Kidney (tissue), 14 donors: Measurements from ENCODE around the gene SESN3. TPM values are rescaled to one million over a fixed set of nuclear protein-coding genes. Genes with fewer than 3 reads are reported as not detected.

Experiments
- DNase-seq, 5 donors: peaks; one replicate each; pipeline ENCODE4 v3.0.0-alpha.2; 2013 to 2020
- FAIRE-seq: peaks from 2 replicates; lab custom pipeline; 2012; peaks lifted over from hg19 to GRCh38; lab: Jason Lieb, UNC
- H3K27ac ChIP-seq, 2 donors: one replicate each; pipeline ENCODE4 v1.7.0; 2013; ENCODE audit warnings: low read depth in 2 of 2, low read length in 2 of 2, inconsistent platforms in 1 of 2
- H3K27me3 ChIP-seq: one replicate; pipeline ENCODE4 v1.7.1; 2013; ENCODE audit warnings: low read length, inconsistent platforms; ENCODE audit not compliant: control insufficient read depth, insufficient read depth
- H3K36me3 ChIP-seq, 3 donors: one replicate each; pipeline versions ENCODE4 v1.7.0 to v1.7.1; 2013; ENCODE audit warnings: low read length in 3 of 3, control low read depth in 1 of 3, inconsistent platforms in 1 of 3; ENCODE audit not compliant: insufficient read depth in 3 of 3, control insufficient read depth in 2 of 3
- H3K4me1 ChIP-seq, 3 donors: one replicate each; pipeline versions ENCODE4 v1.7.0 to v1.7.1; 2013; ENCODE audit warnings: low read length in 3 of 3, inconsistent platforms in 1 of 3, low read depth in 1 of 3; ENCODE audit not compliant: control insufficient read depth in 2 of 3, insufficient read depth in 2 of 3
- H3K4me3 ChIP-seq, 3 donors: one replicate each; pipeline versions ENCODE4 v1.7.0 to v1.8.1; 2013; ENCODE audit warnings: low read length in 3 of 3, control low read depth in 1 of 3, inconsistent platforms in 1 of 3
- H3K9ac ChIP-seq, 3 donors: one replicate each; pipeline versions ENCODE4 v1.7.0 to v1.7.1; 2013; ENCODE audit warnings: low read length in 3 of 3, control low read depth in 1 of 3, inconsistent platforms in 1 of 3
- H3K9me3 ChIP-seq, 3 donors: one replicate each; pipeline versions ENCODE4 v1.7.0 to v1.7.1; 2013; ENCODE audit warnings: low read length in 3 of 3, control low read depth in 1 of 3, inconsistent platforms in 1 of 3; ENCODE audit not compliant: control insufficient read depth in 2 of 3, insufficient read depth in 1 of 3
- CTCF ChIP-seq: IDR thresholded peaks from 3 replicates; pipeline ENCODE4 v1.5.1; 2012; ENCODE audit warnings: mild to moderate bottlenecking, moderate library complexity, borderline replicate concordance; ENCODE audit not compliant: insufficient read depth; ENCODE audit errors: extremely low read depth
- intact Hi-C: fragments of 100-400 bp; cut with DNase I; formaldehyde crosslinking; loops from one replicate; pipeline ENCODE4 v1.11.1; 2022
- polyA plus RNA-seq: library from polyadenylated mRNA; stranded (reverse); fragments of 350-450 nt; fragmentation: Illumina TruSeq; extraction: RNeasy Lipid Tissue Mini Kit (QIAGEN cat#74804); gene quantifications from one replicate; pipeline ENCODE4 v1.2.3, GENCODE V29; 2014; ENCODE audit warnings: low read depth, low replicate concordance; ENCODE audit not compliant: insufficient read depth
- total RNA-seq: library from RNA; stranded (reverse); fragmentation: NEBNext Ultra II Directional; extraction: Animal tissue kit (Norgen Biotek cat#: 25700); gene quantifications from one replicate; pipeline ENCODE4 v1.2.1, GENCODE V29; 2021
- donor health status: control.
- donor health status: control.
- donor health status: control.
- donor health status: control.
- donor health status: control.
- donor health status: DM: yes; HTN: yes; CAD: no.
- donor health status: Normal renal cell carcinoma (clear cell type).

The SESN3 gene
- total and polyA plus RNA-seq, 2 donors from 2014 or later, result 5.1 to 50.1 TPM

- peak; percentile 72 for TF ChIP-seq CTCF
- Histone ChIP-seq H3K4me1 (peaks cover 0 to 9% (median 0%) of the 10 kb centered on the region in 3 donors), H3K27ac (no peak overlapping the region)
These were observed 76.5 kb downstream of the SESN3 start for GRCh38 chr11:95154514-95154913.

GRCh38 chr11:95153857-95154246 lies 77.2 kb downstream of the SESN3 start:
- FAIRE-seq, result no peak
- Histone ChIP-seq H3K27ac (no peak overlapping the region), H3K27me3 (no peaks in the 10 kb centered on the region), H3K4me3 (no peak overlapping the region), H3K4me1 (peaks cover 0 to 9% (median 0%) of the 10 kb centered on the region in 3 donors), H3K9ac (no peak overlapping the region), H3K9me3 (no peaks in the 10 kb centered on the region), H3K36me3 (no peaks in the 10 kb centered on the region)
- DNase-seq, result no peak
- intact Hi-C loops, result loop anchor here (5.0 kb wide), 1 partner anchor 608 kb away; no protein-coding TSS in a partner anchor
- no peak for TF ChIP-seq CTCF

More at GRCh38 chr11:95154514-95154913, 76.5 kb downstream of the SESN3 start:
- Histone ChIP-seq H3K36me3 (no peaks in the 10 kb centered on the region), H3K27me3 (no peaks in the 10 kb centered on the region), H3K9me3 (no peaks in the 10 kb centered on the region), H3K9ac (no peak overlapping the region), H3K4me3 (no peak overlapping the region)
- intact Hi-C loops, result loop anchor here (5.0 kb wide), 1 partner anchor 608 kb away; no protein-coding TSS in a partner anchor
- DNase-seq (peak in 4 of 5 donors; percentile 61 to 81 (median 73)), FAIRE-seq (no peak)

- no peaks in the 10 kb centered on the region for H3K27me3 ChIP-seq
- peaks cover 0 to 9% (median 0%) of the 10 kb centered on the region in 3 donors for H3K4me1 ChIP-seq
- no peak for DNase-seq
- TF ChIP-seq CTCF, result no peak
- H3K4me3 ChIP-seq, result peak overlapping the region in 1 of 3 donors; percentile 4
- intact Hi-C loops, result loop anchor here (5.0 kb wide), 1 partner anchor 609 kb away; no protein-coding TSS in a partner anchor
- peak overlapping the region in 1 of 3 donors; percentile 35 for H3K9ac ChIP-seq
- H3K9me3 ChIP-seq, result no peaks in the 10 kb centered on the region
- no peak for FAIRE-seq
- H3K27ac ChIP-seq, result no peak overlapping the region
- H3K36me3 ChIP-seq, result no peaks in the 10 kb centered on the region
These were observed 77.8 kb downstream of the SESN3 start for GRCh38 chr11:95152876-95153856.
